Measurements from ENCODE around the gene CALY.

The CALY gene

DNA sequence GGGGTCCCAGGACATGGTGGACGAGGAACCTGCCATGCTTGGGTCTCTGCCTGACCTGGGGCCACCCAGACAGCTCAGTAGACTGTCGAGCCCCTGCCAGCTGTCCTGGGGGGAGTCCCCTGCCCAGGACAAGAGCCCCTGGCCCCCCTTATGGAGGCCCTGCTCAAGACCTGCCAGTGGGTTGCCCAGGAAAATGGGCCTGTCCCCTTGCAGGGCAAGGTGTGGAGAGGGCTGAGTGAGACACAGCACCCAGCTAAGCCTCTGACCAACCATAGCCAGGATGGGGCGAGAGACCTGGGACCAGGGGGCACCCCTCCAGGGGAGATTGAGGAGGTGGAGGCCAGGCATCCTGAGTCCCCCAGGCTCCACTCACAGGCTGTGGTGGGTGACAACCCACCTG is 19.3 kb upstream of the CALY start:
- Histone ChIP-seq H3K27me3 (ENCODE audit: control insufficient read depth, insufficient read depth, low read length) (peaks cover 6% of the 10 kb centered on the region), H3K4me3 (ENCODE audit: low read depth, low read length) (no peak overlapping the region), H3K9ac (ENCODE audit: low read depth, low read length) (no peak overlapping the region)

DNA sequence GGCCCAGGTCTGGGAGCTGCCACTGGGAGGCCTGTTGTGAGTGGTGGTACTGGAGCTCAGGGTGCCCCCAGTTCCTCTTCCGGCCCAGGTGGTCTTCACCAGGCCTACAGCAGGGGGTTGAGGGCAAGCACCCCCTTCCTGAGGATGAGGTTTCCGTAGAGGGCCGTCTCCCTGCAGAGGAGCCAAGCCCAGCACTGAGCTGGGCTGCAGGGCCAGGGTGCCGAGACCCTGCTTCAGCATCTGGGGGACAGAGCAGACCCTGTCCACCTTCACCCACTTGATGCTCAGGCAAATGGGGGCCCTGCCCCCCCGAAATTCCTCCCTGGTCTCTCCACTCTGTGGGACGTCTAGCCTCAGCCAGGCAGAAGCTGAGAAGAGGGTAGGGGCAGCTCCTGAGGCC is 18.6 kb upstream of the CALY start:
- H3K4me3 ChIP-seq (ENCODE audit: low read depth, low read length): no peak overlapping the region
- no peak overlapping the region for H3K9ac ChIP-seq (ENCODE audit: low read depth, low read length)
- H3K36me3 ChIP-seq (ENCODE audit: control insufficient read depth, insufficient read depth, low read length): peaks cover 13% of the 10 kb centered on the region
- H3K4me1 ChIP-seq (ENCODE audit: control insufficient read depth, insufficient read depth, low read length): no peaks in the 10 kb centered on the region
- peaks cover 6% of the 10 kb centered on the region for H3K27me3 ChIP-seq (ENCODE audit: control insufficient read depth, insufficient read depth, low read length)
- no peaks in the 10 kb centered on the region for H3K9me3 ChIP-seq (ENCODE audit: control insufficient read depth, insufficient read depth, low read length)

More for the DNA sequence above, 19.3 kb upstream of the CALY start:
- Histone ChIP-seq H3K9me3 (ENCODE audit: control insufficient read depth, insufficient read depth, low read length) (no peaks in the 10 kb centered on the region), H3K36me3 (ENCODE audit: control insufficient read depth, insufficient read depth, low read length) (peaks cover 13% of the 10 kb centered on the region), H3K4me1 (ENCODE audit: control insufficient read depth, insufficient read depth, low read length) (no peaks in the 10 kb centered on the region)

GRCh38 chr10:133354672-133355240 is 18.1 kb upstream of the CALY start:
- Histone ChIP-seq H3K4me3 (ENCODE audit: low read depth, low read length) (no peak overlapping the region), H3K27me3 (ENCODE audit: control insufficient read depth, insufficient read depth, low read length) (peaks cover 2% of the 10 kb centered on the region), H3K4me1 (ENCODE audit: control insufficient read depth, insufficient read depth, low read length) (no peaks in the 10 kb centered on the region), H3K9me3 (ENCODE audit: control insufficient read depth, insufficient read depth, low read length) (no peaks in the 10 kb centered on the region), H3K36me3 (ENCODE audit: control insufficient read depth, insufficient read depth, low read length) (peaks cover 13% of the 10 kb centered on the region), H3K9ac (ENCODE audit: low read depth, low read length) (no peak overlapping the region)

GRCh38 chr10:133353988-133354605 is 17.4 kb upstream of the CALY start:
- H3K9ac ChIP-seq (ENCODE audit: low read depth, low read length): no peak overlapping the region
- no peaks in the 10 kb centered on the region for H3K4me1 ChIP-seq (ENCODE audit: control insufficient read depth, insufficient read depth, low read length)
- no peaks in the 10 kb centered on the region for H3K27me3 ChIP-seq (ENCODE audit: control insufficient read depth, insufficient read depth, low read length)
- no peak overlapping the region for H3K4me3 ChIP-seq (ENCODE audit: low read depth, low read length)
- peaks cover 13% of the 10 kb centered on the region for H3K36me3 ChIP-seq (ENCODE audit: control insufficient read depth, insufficient read depth, low read length)
- no peaks in the 10 kb centered on the region for H3K9me3 ChIP-seq (ENCODE audit: control insufficient read depth, insufficient read depth, low read length)

- Histone ChIP-seq H3K4me3 (ENCODE audit: low read depth, low read length) (no peak overlapping the region), H3K9ac (ENCODE audit: low read depth, low read length) (no peak overlapping the region), H3K9me3 (ENCODE audit: control insufficient read depth, insufficient read depth, low read length) (no peaks in the 10 kb centered on the region), H3K27me3 (ENCODE audit: control insufficient read depth, insufficient read depth, low read length) (no peaks in the 10 kb centered on the region), H3K4me1 (ENCODE audit: control insufficient read depth, insufficient read depth, low read length) (no peaks in the 10 kb centered on the region), H3K36me3 (ENCODE audit: control insufficient read depth, insufficient read depth, low read length) (peaks cover 13% of the 10 kb centered on the region)
These were observed 16.7 kb upstream of the CALY start for GRCh38 chr10:133353202-133353959.

GRCh38 chr10:133351408-133352318 is 15.0 kb upstream of the CALY start:
- Histone ChIP-seq H3K36me3 (ENCODE audit: control insufficient read depth, insufficient read depth, low read length) (peaks cover 13% of the 10 kb centered on the region), H3K4me1 (ENCODE audit: control insufficient read depth, insufficient read depth, low read length) (no peaks in the 10 kb centered on the region), H3K27me3 (ENCODE audit: control insufficient read depth, insufficient read depth, low read length) (no peaks in the 10 kb centered on the region), H3K4me3 (ENCODE audit: low read depth, low read length) (no peak overlapping the region), H3K9me3 (ENCODE audit: control insufficient read depth, insufficient read depth, low read length) (no peaks in the 10 kb centered on the region), H3K9ac (ENCODE audit: low read depth, low read length) (no peak overlapping the region)

- Histone ChIP-seq H3K27me3 (ENCODE audit: control insufficient read depth, insufficient read depth, low read length) (no peaks in the 10 kb centered on the region), H3K9me3 (ENCODE audit: control insufficient read depth, insufficient read depth, low read length) (no peaks in the 10 kb centered on the region), H3K4me1 (ENCODE audit: control insufficient read depth, insufficient read depth, low read length) (no peaks in the 10 kb centered on the region), H3K36me3 (ENCODE audit: control insufficient read depth, insufficient read depth, low read length) (peaks cover 7% of the 10 kb centered on the region), H3K4me3 (ENCODE audit: low read depth, low read length) (no peak overlapping the region), H3K9ac (ENCODE audit: low read depth, low read length) (no peak overlapping the region)
These were observed 14.2 kb upstream of the CALY start for GRCh38 chr10:133350950-133351329.

DNA sequence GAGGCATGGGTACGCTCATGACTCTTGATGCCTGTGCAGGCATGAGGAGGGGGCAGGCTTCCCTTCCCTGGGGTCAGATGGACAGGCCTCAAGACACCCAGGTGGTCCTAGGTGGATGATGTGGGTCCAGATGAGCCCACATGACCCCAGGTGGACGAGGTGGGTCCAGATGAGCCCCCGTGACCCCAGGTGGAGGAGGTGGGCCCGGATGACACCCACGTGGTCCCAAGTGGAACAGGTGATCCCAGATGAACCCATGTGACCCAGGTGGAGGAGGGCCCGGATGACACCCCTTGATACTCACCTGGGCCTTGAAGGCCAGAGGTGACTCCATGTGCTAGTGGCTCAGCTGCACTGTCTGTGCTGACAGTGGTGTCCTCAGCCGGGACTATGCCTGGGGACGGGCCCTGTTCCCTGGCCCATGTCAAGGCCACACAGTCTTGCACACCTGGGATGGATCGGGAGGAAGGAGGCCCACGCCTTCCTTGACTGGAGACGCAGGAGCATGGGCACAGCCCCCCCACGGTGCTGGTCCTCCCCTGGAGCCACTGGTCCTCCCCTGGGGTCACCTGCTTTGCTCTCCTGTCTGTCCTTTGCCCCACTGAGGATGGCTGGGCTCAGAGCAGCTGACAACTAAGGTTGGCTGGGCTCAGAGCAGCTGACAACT is 13.7 kb upstream of the CALY start:
- no peak overlapping the region for H3K4me3 ChIP-seq (ENCODE audit: low read depth, low read length)
- H3K27me3 ChIP-seq (ENCODE audit: control insufficient read depth, insufficient read depth, low read length): no peaks in the 10 kb centered on the region
- H3K4me1 ChIP-seq (ENCODE audit: control insufficient read depth, insufficient read depth, low read length): no peaks in the 10 kb centered on the region
- H3K9ac ChIP-seq (ENCODE audit: low read depth, low read length): no peak overlapping the region
- no peaks in the 10 kb centered on the region for H3K9me3 ChIP-seq (ENCODE audit: control insufficient read depth, insufficient read depth, low read length)
- H3K36me3 ChIP-seq (ENCODE audit: control insufficient read depth, insufficient read depth, low read length): peaks cover 6% of the 10 kb centered on the region

DNA sequence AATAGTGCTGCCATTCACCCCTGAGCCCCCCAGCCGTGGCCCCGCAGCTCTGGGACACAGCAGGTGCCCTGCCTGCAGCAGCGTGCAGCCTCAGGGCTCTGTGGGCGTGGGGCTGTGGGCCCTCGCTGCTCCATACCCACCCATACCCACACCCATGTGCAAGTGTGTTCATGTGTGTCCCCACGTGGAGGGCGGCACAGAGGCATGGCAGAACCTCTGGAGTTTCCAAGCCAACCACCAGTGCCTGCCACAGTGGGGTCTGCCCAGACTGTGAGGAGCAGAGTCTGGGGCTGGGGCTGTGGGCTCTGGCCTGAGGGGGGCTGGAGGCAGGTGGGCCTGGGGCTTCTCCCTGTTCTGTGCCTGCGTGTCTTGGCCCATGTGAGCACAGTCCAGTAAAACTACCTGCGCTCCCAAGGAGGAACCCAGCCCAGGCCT is 12.9 kb upstream of the CALY start:
- Histone ChIP-seq H3K36me3 (ENCODE audit: control insufficient read depth, insufficient read depth, low read length) (peaks cover under 1% of the 10 kb centered on the region), H3K4me1 (ENCODE audit: control insufficient read depth, insufficient read depth, low read length) (no peaks in the 10 kb centered on the region)

DNA sequence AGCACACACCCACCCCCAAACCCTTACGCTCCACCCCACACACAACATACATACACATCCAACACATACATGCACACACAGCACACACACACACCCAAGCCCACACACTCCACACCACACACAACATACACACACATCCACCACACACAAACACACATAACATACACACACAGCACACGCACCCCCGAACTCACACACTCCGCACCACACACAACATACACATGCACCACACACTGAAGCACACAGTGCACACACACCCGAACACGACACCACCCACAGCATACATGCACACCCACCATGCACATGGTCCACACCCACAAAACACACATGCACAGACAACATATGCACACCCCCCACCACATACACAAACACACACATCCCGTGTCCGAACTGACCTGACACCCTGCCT is 12.5 kb upstream of the CALY start:
- Histone ChIP-seq H3K9ac (ENCODE audit: low read depth, low read length) (no peak overlapping the region), H3K4me1 (ENCODE audit: control insufficient read depth, insufficient read depth, low read length) (no peaks in the 10 kb centered on the region)

More for the DNA sequence above, 12.9 kb upstream of the CALY start:
- no peak overlapping the region for H3K4me3 ChIP-seq (ENCODE audit: low read depth, low read length)
- no peaks in the 10 kb centered on the region for H3K9me3 ChIP-seq (ENCODE audit: control insufficient read depth, insufficient read depth, low read length)
- no peaks in the 10 kb centered on the region for H3K27me3 ChIP-seq (ENCODE audit: control insufficient read depth, insufficient read depth, low read length)
- H3K9ac ChIP-seq (ENCODE audit: low read depth, low read length): no peak overlapping the region

More for the DNA sequence above, 12.5 kb upstream of the CALY start:
- Histone ChIP-seq H3K9me3 (ENCODE audit: control insufficient read depth, insufficient read depth, low read length) (no peaks in the 10 kb centered on the region), H3K4me3 (ENCODE audit: low read depth, low read length) (no peak overlapping the region), H3K36me3 (ENCODE audit: control insufficient read depth, insufficient read depth, low read length) (no peaks in the 10 kb centered on the region), H3K27me3 (ENCODE audit: control insufficient read depth, insufficient read depth, low read length) (no peaks in the 10 kb centered on the region)
